ENCODE measurements around the gene KIFC1. TPM values are rescaled to one million over a fixed set of nuclear protein-coding genes. Genes with fewer than 3 reads are reported as not detected.

KIFC1 gene
- polyA plus RNA-seq, 1 of the 3 experiments (the other 2 are of a cell fraction): 35.9 TPM

DNA sequence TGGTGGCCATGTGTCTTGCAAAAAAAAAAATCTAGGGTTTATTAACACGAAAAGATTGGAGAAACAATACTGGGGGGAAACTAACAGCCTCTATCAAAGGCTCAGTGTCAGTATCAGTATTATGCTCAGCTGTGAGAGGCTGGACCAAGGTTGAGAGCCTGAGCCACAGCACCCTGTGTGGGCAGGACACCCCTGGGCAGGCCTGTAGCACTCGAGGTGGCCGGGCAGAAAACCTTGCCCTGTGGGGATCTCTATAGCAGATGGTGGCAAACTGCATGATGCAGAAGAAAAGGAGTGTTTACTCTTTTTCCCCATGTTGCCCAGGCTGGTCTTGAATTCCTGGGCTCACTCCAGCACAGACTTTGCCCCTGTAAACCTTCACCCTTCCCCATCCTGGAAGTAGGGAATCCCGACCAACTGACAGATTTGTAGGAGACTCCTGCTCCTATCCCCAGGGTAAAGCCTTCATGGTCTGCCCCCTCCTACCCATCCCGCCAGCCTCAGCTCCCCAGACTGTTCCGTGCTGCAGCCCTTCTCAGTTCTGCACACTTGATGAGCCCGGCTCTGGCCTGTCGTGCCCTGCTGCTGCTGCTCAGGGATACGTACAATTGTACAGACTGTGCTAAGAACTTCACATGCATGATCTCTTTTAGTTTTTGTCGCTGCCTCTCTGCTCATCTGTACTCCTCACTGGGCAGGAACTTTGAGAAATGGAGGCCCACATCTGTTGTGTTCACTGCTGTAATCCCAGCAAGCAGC lies 8.0 kb upstream of the KIFC1 start:
- Histone ChIP-seq H3K9me3 (no peaks in the 10 kb centered on the region), H3K4me2 (no peak overlapping the region), H3K79me2 (ENCODE audit: insufficient read depth) (no peaks in the 10 kb centered on the region), H2AFZ (ENCODE audit: low read depth) (no peak overlapping the region), H3K9ac (no peak overlapping the region), H3K9me2 (no peaks in the 10 kb centered on the region), H3K36me3 (replicated peaks in 1 of 2; ENCODE audit: control insufficient read depth in 1 of 2, insufficient read depth in 2 of 2, low read length in 1 of 2) (no peaks in the 10 kb centered on the region), H3F3A (replicated peaks; ENCODE audit: insufficient read depth) (no peaks in the 10 kb centered on the region), H3K27ac (ENCODE audit: low read depth in 2 of 2, low read length in 1 of 2) (no peak overlapping the region), H3K4me1 (ENCODE audit: control insufficient read depth in 1 of 2, insufficient read depth in 2 of 2, low read depth in 1 of 2, low read length in 1 of 2) (no peaks in the 10 kb centered on the region), H4K20me1 (ENCODE audit: insufficient read depth) (no peaks in the 10 kb centered on the region), H3K4me3 (ENCODE audit: low read depth in 2 of 2, low read length in 1 of 2) (no peak overlapping the region), H3K27me3 (ENCODE audit: insufficient read depth) (no peaks in the 10 kb centered on the region)
- POLR2A ChIA-PET: no interaction called here
- CTCF ChIA-PET: interaction anchor here (0.7 to 1.4 kb wide), 3 partner anchors 9 to 117 kb away, joined by 3 to 4 read pairs (median 3); no protein-coding TSS in a partner anchor
- TF ChIP-seq, protein P1, sequence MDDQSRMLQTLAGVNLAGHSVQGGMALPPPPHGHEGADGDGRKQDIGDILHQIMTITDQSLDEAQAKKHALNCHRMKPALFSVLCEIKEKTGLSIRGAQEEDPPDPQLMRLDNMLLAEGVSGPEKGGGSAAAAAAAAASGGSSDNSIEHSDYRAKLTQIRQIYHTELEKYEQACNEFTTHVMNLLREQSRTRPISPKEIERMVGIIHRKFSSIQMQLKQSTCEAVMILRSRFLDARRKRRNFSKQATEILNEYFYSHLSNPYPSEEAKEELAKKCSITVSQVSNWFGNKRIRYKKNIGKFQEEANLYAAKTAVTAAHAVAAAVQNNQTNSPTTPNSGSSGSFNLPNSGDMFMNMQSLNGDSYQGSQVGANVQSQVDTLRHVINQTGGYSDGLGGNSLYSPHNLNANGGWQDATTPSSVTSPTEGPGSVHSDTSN (IDR thresholded peaks at IDR 0.05): no peak
- no peak for TF ChIP-seq POLR2AphosphoS5 (IDR thresholded peaks at IDR 0.05; ENCODE audit: low read depth, low read length)
- TF ChIP-seq TCF12 (IDR thresholded peaks at IDR 0.05): no peak
- TF ChIP-seq, protein P2, sequence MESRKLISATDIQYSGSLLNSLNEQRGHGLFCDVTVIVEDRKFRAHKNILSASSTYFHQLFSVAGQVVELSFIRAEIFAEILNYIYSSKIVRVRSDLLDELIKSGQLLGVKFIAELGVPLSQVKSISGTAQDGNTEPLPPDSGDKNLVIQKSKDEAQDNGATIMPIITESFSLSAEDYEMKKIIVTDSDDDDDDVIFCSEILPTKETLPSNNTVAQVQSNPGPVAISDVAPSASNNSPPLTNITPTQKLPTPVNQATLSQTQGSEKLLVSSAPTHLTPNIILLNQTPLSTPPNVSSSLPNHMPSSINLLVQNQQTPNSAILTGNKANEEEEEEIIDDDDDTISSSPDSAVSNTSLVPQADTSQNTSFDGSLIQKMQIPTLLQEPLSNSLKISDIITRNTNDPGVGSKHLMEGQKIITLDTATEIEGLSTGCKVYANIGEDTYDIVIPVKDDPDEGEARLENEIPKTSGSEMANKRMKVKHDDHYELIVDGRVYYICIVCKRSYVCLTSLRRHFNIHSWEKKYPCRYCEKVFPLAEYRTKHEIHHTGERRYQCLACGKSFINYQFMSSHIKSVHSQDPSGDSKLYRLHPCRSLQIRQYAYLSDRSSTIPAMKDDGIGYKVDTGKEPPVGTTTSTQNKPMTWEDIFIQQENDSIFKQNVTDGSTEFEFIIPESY (IDR thresholded peaks at IDR 0.05; ENCODE audit: borderline replicate concordance, low read depth): no peak
- TF ChIP-seq, protein P3, sequence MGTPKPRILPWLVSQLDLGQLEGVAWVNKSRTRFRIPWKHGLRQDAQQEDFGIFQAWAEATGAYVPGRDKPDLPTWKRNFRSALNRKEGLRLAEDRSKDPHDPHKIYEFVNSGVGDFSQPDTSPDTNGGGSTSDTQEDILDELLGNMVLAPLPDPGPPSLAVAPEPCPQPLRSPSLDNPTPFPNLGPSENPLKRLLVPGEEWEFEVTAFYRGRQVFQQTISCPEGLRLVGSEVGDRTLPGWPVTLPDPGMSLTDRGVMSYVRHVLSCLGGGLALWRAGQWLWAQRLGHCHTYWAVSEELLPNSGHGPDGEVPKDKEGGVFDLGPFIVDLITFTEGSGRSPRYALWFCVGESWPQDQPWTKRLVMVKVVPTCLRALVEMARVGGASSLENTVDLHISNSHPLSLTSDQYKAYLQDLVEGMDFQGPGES (IDR thresholded peaks at IDR 0.05; ENCODE audit: low read depth, low read length): no peak
- TF ChIP-seq SMC3 (IDR thresholded peaks at IDR 0.05; ENCODE audit: low read depth, low read length): no peak
- TF ChIP-seq YY1 (IDR thresholded peaks at IDR 0.05; ENCODE audit: low read depth): no peak
- TF ChIP-seq GATA2 (CRISPR knock-in tag; IDR thresholded peaks at IDR 0.05): no peak
- TF ChIP-seq FOXM1 (IDR thresholded peaks at IDR 0.05; ENCODE audit: low read depth): no peak
- no peak for TF ChIP-seq RXRA (IDR thresholded peaks at IDR 0.05; ENCODE audit: borderline replicate concordance, low read depth)
- TF ChIP-seq FOSL2 (IDR thresholded peaks at IDR 0.05; ENCODE audit: borderline replicate concordance, low read depth): no peak
- TF ChIP-seq RCOR1 (IDR thresholded peaks at IDR 0.05; ENCODE audit: low read length): no peak
- TF ChIP-seq, protein P4, sequence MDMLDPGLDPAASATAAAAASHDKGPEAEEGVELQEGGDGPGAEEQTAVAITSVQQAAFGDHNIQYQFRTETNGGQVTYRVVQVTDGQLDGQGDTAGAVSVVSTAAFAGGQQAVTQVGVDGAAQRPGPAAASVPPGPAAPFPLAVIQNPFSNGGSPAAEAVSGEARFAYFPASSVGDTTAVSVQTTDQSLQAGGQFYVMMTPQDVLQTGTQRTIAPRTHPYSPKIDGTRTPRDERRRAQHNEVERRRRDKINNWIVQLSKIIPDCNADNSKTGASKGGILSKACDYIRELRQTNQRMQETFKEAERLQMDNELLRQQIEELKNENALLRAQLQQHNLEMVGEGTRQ (IDR thresholded peaks at IDR 0.05; ENCODE audit: borderline replicate concordance, low read depth, low read length): no peak
- no peak for TF ChIP-seq FOXJ3 (CRISPR knock-in tag; IDR thresholded peaks at IDR 0.05)
- TF ChIP-seq, protein P5, sequence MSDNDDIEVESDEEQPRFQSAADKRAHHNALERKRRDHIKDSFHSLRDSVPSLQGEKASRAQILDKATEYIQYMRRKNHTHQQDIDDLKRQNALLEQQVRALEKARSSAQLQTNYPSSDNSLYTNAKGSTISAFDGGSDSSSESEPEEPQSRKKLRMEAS (IDR thresholded peaks at IDR 0.05; ENCODE audit: low read depth): no peak
- no peak for DNase-seq
- 70% methylated on average over 9 of the region's 10 CpGs for WGBS (ENCODE audit: low lambda C conversion rate)

Data from SK-N-SH (cell line).